HEK293 (cell line): Measurements from ENCODE around the gene SLC44A5.
"Not testable (repeated sequence)": the region's sequence is repeated elsewhere in the genome, so short reads cannot be mapped to it uniquely, and the experiment has no call there.

Experiments
- CTCF ChIA-PET: fragments of 350-600 bp; formaldehyde crosslinking; extraction: SDS; loops from one replicate; lab custom pipeline; 2021; ENCODE audit warnings: antibody characterized with exemption; lab: Yijun Ruan, JAX
- POLR2A ChIA-PET: fragments of 300-600 bp; formaldehyde crosslinking; extraction: SDS; loops from one replicate; lab custom pipeline; 2020; ENCODE audit warnings: antibody characterized with exemption, inconsistent platforms; lab: Yijun Ruan, JAX
- H3K27ac ChIP-seq: fragments of 200-500 bp; sonication (Bioruptor generic); 2 replicates; pipeline ENCODE4 v1.5.1; 2014; ENCODE audit warnings: low read depth, low read length, control low read depth, inconsistent platforms; ENCODE audit errors: extremely low read depth
- H3K36me3 ChIP-seq, 2 experiments: fragments of 200-500 bp in 1 of 2; sonication (Bioruptor generic) in 1 of 2; 1 replicate in 1 of 2; 2 replicates in 1 of 2; pipeline ENCODE4 v1.5.1; 2014 to 2017; ENCODE audit warnings: inconsistent platforms in 2 of 2, low read length in 2 of 2; ENCODE audit not compliant: control insufficient read depth in 2 of 2, insufficient read depth in 1 of 2
- H3K4me1 ChIP-seq: fragments of 200-500 bp; sonication (Bioruptor generic); 2 replicates; pipeline ENCODE4 v1.5.1; 2014; ENCODE audit warnings: mild to moderate bottlenecking, low read length, inconsistent platforms; ENCODE audit not compliant: control insufficient read depth, insufficient read depth
- H3K4me3 ChIP-seq: 2 replicates; pipeline ENCODE4 v1.5.1; 2011; ENCODE audit warnings: low read depth, mild to moderate bottlenecking, control low read depth, low read length, moderate library complexity
- H3K9me3 ChIP-seq: fragments of 200-500 bp; sonication (Bioruptor generic); 2 replicates; pipeline ENCODE4 v1.5.1; 2014; ENCODE audit warnings: low read depth, low read length, inconsistent platforms; ENCODE audit not compliant: control insufficient read depth, insufficient read depth
- HOXA7 ChIP-seq: sonication (generic); formaldehyde crosslinking; IDR thresholded peaks from 2 replicates; pipeline ENCODE4 v1.8.1; 2022; ENCODE audit warnings: missing genetic modification reagents, borderline replicate concordance
- SCRT1 ChIP-seq: fragments of 450-650 bp; formaldehyde crosslinking; IDR thresholded peaks from 2 replicates; pipeline ENCODE4 v1.5.1; 2016; ENCODE audit warnings: missing biosample characterization, missing genetic modification characterization, borderline replicate concordance
- SCRT2 ChIP-seq: fragments of 450-650 bp; formaldehyde crosslinking; IDR thresholded peaks from 2 replicates; pipeline ENCODE4 v1.5.1; 2016; ENCODE audit warnings: missing biosample characterization, missing genetic modification characterization
- SETDB1 ChIP-seq: IDR thresholded peaks from one replicate; pipeline ENCODE4 v1.6.1; 2017; ENCODE audit warnings: mild to moderate bottlenecking, low read length, moderate library complexity, mixed read lengths; ENCODE audit not compliant: insufficient read length
- SP7 ChIP-seq: fragments of 450-650 bp; formaldehyde crosslinking; IDR thresholded peaks from 2 replicates; pipeline ENCODE4 v1.5.1; 2016; ENCODE audit warnings: missing biosample characterization, missing genetic modification characterization
- TRIM28 ChIP-seq: IDR thresholded peaks from 2 replicates; pipeline ENCODE4 v1.6.1; 2011; ENCODE audit warnings: low read length, control low read depth, borderline replicate concordance
- ZFHX2 ChIP-seq: fragments of 450-650 bp; formaldehyde crosslinking; conservative IDR thresholded peaks from 2 replicates; pipeline ENCODE4 v1.5.1; 2016; ENCODE audit warnings: missing biosample characterization, missing genetic modification characterization
- ZNF280D ChIP-seq: fragments of 450-650 bp; formaldehyde crosslinking; IDR thresholded peaks from 2 replicates; pipeline ENCODE4 v1.5.1; 2016; ENCODE audit warnings: missing biosample characterization, missing genetic modification characterization
- ZNF341 ChIP-seq: fragments of 450-650 bp; formaldehyde crosslinking; IDR thresholded peaks from 2 replicates; pipeline ENCODE4; 2016; ENCODE audit warnings: low read depth, missing biosample characterization, missing genetic modification characterization
- ZNF366 ChIP-seq: fragments of 450-650 bp; formaldehyde crosslinking; conservative IDR thresholded peaks from 2 replicates; pipeline ENCODE4 v1.5.1; 2016; ENCODE audit warnings: missing biosample characterization, missing genetic modification characterization
- ZNF585B ChIP-seq: fragments of 450-650 bp; formaldehyde crosslinking; IDR thresholded peaks from 2 replicates; pipeline ENCODE4 v1.5.1; 2016; ENCODE audit warnings: missing biosample characterization, missing genetic modification characterization
- ZNF701 ChIP-seq: fragments of 450-650 bp; formaldehyde crosslinking; IDR thresholded peaks from 2 replicates; pipeline ENCODE4 v1.5.1; 2016; ENCODE audit warnings: missing biosample characterization, missing genetic modification characterization
- ZNF747 ChIP-seq: fragments of 450-650 bp; formaldehyde crosslinking; IDR thresholded peaks from 2 replicates; pipeline ENCODE4 v1.5.1; 2016; ENCODE audit warnings: missing biosample characterization, missing genetic modification characterization

SLC44A5 gene

GRCh38 chr1:75611014-75611413 lies at the start of gene SLC44A5:
TSS of gene SLC44A5 (minus strand) at chr1:75611114. CDS start at chr1:75541447, 69,667 bp downstream.
- Histone ChIP-seq H3K36me3 (no peaks in the 10 kb centered on the region), H3K27ac (no peak within 1 kb of the TSS), H3K4me1 (0 out of 2 replicates have a peak, but pooled peaks cover 2% of the 10 kb centered on the region), H3K9me3 (no peaks in the 10 kb centered on the region), H3K4me3 (no peak within 1 kb of the TSS)
- POLR2A ChIA-PET: no interaction called here
- CTCF ChIA-PET: interaction anchor here (0.7 to 1.1 kb wide), 2 partner anchors 15 to 18 kb away, joined by 3 read pairs; no protein-coding TSS in a partner anchor
- 0 out of 2 replicates have a peak, but pooled peaks have one; percentile 5 for TF ChIP-seq ZNF585B (tag by site-specific recombination)
- no peak for TF ChIP-seq SP7 (tag by site-specific recombination)
- no peak for TF ChIP-seq ZNF701 (tag by site-specific recombination)
- TF ChIP-seq ZNF366 (tag by site-specific recombination): no peak
- TF ChIP-seq ZNF280D: no peak
- no peak for TF ChIP-seq HOXA7 (CRISPR knock-in tag)

GRCh38 chr1:75655931-75656330 lies 45.0 kb upstream of the SLC44A5 start:
- no peak overlapping the region for H3K4me3 ChIP-seq
- CTCF ChIA-PET: no interaction called here
- TF ChIP-seq ZFHX2 (tag by site-specific recombination) (no peak), ZNF341 (tag by site-specific recombination) (no peak), ZNF747 (tag by site-specific recombination) (no peak), SETDB1 (peak; percentile 96), TRIM28 (peak; percentile 85)
- TF ChIP-seq, all 188 proteins: peak for 2
- Histone ChIP-seq H3K9me3 (no peaks in the 10 kb centered on the region), H3K36me3 (no peaks in the 10 kb centered on the region), H3K4me1 (no peaks in the 10 kb centered on the region), H3K27ac (no peak overlapping the region)
- POLR2A ChIA-PET: no interaction called here

- TF ChIP-seq SETDB1 (peak; percentile 53), ZNF585B (tag by site-specific recombination) (0 out of 2 replicates have a peak, but pooled peaks have one; percentile 0)
- POLR2A ChIA-PET, H3K9me3 ChIP-seq, H3K4me1 ChIP-seq, H3K36me3 ChIP-seq, CTCF ChIA-PET, H3K4me3 ChIP-seq, H3K27ac ChIP-seq: not testable (repeated sequence)
These were observed 36.3 kb upstream of the SLC44A5 start for GRCh38 chr1:75647183-75647582.

GRCh38 chr1:75645153-75645552 lies 34.2 kb upstream of the SLC44A5 start:
- H3K9me3 ChIP-seq, H3K4me1 ChIP-seq, H3K36me3 ChIP-seq, CTCF ChIA-PET, POLR2A ChIA-PET, H3K27ac ChIP-seq, H3K4me3 ChIP-seq: not testable (repeated sequence)
- TF ChIP-seq SCRT2 (tag by site-specific recombination): peak; percentile 65
- peak; percentile 56; the same call in 1 of the 2 replicates for TF ChIP-seq SCRT1
